Thoracic aorta (tissue), 2 donors: Measurements from ENCODE around the gene NTRK3. TPM values are rescaled to one million over a fixed set of nuclear protein-coding genes. Genes with fewer than 3 reads are reported as not detected.

Experiments used
- ATAC-seq: fragments of 150-250 bp; one replicate; pipeline ENCODE4 v1.8.0; 2017; ENCODE audit warnings: low read depth; ENCODE audit not compliant: insufficient number of reproducible peaks, low FRiP score
- DNase-seq: peaks from one replicate; pipeline ENCODE4 v3.0.0-alpha.2; 2020; ENCODE audit warnings: low spot score
- H3K27ac ChIP-seq, 2 donors: fragments of 200-600 bp; sonication (generic); 1 replicate in 1 of 2; 2 replicates in 1 of 2; pipeline ENCODE4 v1.5.1; 2016; ENCODE audit warnings: mild to moderate bottlenecking in 2 of 2, moderate library complexity in 2 of 2
- H3K27me3 ChIP-seq: fragments of 200-600 bp; sonication (generic); replicated peaks from 2 replicates; pipeline ENCODE4 v1.6.0; 2016; ENCODE audit warnings: mild to moderate bottlenecking; ENCODE audit not compliant: insufficient read depth
- H3K36me3 ChIP-seq: fragments of 200-600 bp; sonication (generic); one replicate; pipeline ENCODE4 v1.5.1; 2016
- H3K4me1 ChIP-seq, 2 donors: fragments of 200-600 bp; sonication (generic); 1 replicate in 1 of 2; 2 replicates in 1 of 2; pipeline versions ENCODE4 v1.5.1 to v1.6.0; 2016; ENCODE audit warnings: low read depth in 2 of 2, mild to moderate bottlenecking in 1 of 2; ENCODE audit not compliant: control insufficient read depth in 1 of 2
- H3K4me3 ChIP-seq: fragments of 200-600 bp; sonication (generic); 2 replicates; pipeline ENCODE4 v1.5.1; 2016; ENCODE audit warnings: mild to moderate bottlenecking
- H3K9me3 ChIP-seq: fragments of 200-600 bp; sonication (generic); 2 replicates; pipeline ENCODE4 v1.5.1; 2016
- total RNA-seq, 2 donors: library from RNA; depleted of rRNA; stranded (reverse); fragments of >200 nt; gene quantifications; one replicate each; pipeline versions ENCODE4 v1.1.0 to v1.2.3, GENCODE V29; 2016
- TF ChIP-seq, protein P1 (sequence below): fragments of 200-600 bp; sonication (generic); IDR thresholded peaks from one replicate; pipeline ENCODE4 v1.5.1; 2019; ENCODE audit warnings: antibody characterized with exemption

Gene NTRK3
- total RNA-seq, 2 donors from 2014 or later: 84.9 to 87.3 TPM

DNA sequence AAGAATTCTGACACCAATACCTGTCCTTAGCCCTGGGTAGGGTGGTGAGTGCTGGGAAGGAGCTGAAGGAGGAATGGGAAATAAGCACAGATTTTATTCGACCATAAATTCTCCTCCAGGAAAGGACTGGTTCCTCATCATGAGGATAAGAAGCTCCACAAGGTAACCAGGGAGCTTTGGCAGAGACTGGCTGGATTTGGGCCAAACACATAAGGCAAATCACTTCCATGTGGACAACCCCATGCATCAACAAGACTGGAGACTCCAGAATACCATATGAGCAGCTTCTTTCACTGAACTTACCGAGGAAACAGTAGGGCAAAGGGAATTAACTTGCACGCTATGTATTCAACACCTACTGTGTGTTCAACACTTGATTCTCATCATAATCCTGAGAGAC is 312.5 kb downstream of the NTRK3 start:
- Histone ChIP-seq H3K4me3 (no peak overlapping the region), H3K9me3 (no peaks in the 10 kb centered on the region), H3K27me3 (no peaks in the 10 kb centered on the region), H3K4me1 (peaks cover 0 to 10% of the 10 kb centered on the region in 2 donors), H3K36me3 (no peaks in the 10 kb centered on the region), H3K27ac (no peak overlapping the region)
- TF ChIP-seq, protein P1, sequence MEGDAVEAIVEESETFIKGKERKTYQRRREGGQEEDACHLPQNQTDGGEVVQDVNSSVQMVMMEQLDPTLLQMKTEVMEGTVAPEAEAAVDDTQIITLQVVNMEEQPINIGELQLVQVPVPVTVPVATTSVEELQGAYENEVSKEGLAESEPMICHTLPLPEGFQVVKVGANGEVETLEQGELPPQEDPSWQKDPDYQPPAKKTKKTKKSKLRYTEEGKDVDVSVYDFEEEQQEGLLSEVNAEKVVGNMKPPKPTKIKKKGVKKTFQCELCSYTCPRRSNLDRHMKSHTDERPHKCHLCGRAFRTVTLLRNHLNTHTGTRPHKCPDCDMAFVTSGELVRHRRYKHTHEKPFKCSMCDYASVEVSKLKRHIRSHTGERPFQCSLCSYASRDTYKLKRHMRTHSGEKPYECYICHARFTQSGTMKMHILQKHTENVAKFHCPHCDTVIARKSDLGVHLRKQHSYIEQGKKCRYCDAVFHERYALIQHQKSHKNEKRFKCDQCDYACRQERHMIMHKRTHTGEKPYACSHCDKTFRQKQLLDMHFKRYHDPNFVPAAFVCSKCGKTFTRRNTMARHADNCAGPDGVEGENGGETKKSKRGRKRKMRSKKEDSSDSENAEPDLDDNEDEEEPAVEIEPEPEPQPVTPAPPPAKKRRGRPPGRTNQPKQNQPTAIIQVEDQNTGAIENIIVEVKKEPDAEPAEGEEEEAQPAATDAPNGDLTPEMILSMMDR: no peak
- no peak for ATAC-seq
- no peak for DNase-seq

DNA sequence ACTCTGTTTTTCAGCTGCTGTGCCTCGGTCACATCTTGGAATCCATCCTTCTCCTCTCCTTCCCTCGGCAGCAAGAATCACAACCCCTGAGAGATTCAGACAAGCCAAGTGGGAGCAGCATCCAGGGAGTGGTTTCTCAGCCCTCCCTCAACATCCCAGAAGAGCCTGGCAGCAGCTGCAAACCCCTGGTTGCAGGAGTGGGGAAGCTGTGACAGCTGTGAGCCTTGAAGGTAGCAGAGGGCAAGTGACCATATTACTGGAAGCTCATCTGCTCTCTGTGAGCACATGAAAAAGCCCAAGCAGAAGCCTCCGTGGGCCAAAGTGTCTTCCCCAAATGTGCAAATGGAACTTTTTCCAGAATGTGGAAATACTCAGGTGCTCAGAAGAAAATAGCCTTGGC is 312.9 kb downstream of the NTRK3 start:
- TF ChIP-seq, protein P1: no peak
- H3K4me3 ChIP-seq: no peak overlapping the region
- H3K27ac ChIP-seq: no peak overlapping the region
- H3K36me3 ChIP-seq: no peaks in the 10 kb centered on the region
- no peaks in the 10 kb centered on the region for H3K9me3 ChIP-seq
- no peak for ATAC-seq
- peaks cover 0 to 6% of the 10 kb centered on the region in 2 donors for H3K4me1 ChIP-seq
- DNase-seq: no peak
- H3K27me3 ChIP-seq: no peaks in the 10 kb centered on the region

DNA sequence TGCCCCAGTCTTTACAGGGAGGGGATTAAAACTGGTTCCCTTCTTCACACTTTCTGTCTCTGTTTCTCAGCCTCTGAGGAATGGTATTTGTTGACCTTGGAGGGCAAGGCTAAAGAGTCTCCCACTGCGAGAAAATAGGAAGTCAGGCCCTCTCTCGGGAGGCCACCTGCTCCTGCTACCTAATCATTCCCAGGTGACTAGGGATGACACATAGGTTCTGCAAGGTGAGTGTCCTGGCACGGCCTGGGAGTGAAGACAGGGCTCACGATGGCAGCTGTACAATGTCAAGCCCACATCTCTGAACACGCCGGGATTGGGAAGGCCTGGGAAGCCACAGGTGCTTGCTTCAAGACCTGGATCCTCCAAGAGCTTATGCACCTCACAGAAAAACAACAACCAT is 314.2 kb downstream of the NTRK3 start:
- no peak overlapping the region for H3K4me3 ChIP-seq
- no peaks in the 10 kb centered on the region for H3K4me1 ChIP-seq
- DNase-seq (no peak), ATAC-seq (no peak)
- H3K9me3 ChIP-seq: no peaks in the 10 kb centered on the region
- H3K36me3 ChIP-seq: no peaks in the 10 kb centered on the region
- no peaks in the 10 kb centered on the region for H3K27me3 ChIP-seq
- no peak overlapping the region for H3K27ac ChIP-seq
- TF ChIP-seq, protein P1: no peak

DNA sequence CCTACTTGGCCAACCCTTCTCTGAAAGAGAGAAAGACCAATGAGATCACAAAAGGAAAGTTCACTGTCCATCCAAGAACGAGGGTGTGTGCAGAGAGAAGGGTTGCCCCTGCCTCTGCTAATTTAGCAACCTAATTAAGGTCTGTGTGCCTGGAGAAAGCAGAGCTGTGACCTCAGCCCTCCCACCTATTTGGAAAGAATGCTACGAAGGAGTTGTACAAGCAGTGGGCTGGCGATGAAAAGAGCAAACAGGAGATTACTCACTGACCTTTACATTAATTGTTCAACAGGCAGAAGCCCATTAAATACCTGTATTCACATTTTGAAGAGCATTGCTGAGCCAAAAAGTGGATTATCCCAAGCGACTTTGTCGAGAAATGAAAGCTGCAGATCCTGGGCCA is 314.9 kb downstream of the NTRK3 start:
- Histone ChIP-seq H3K4me1 (no peaks in the 10 kb centered on the region), H3K27ac (no peak overlapping the region), H3K36me3 (no peaks in the 10 kb centered on the region), H3K9me3 (no peaks in the 10 kb centered on the region), H3K27me3 (no peaks in the 10 kb centered on the region), H3K4me3 (no peak overlapping the region)
- TF ChIP-seq, protein P1: no peak
- no peak for ATAC-seq
- no peak for DNase-seq

DNA sequence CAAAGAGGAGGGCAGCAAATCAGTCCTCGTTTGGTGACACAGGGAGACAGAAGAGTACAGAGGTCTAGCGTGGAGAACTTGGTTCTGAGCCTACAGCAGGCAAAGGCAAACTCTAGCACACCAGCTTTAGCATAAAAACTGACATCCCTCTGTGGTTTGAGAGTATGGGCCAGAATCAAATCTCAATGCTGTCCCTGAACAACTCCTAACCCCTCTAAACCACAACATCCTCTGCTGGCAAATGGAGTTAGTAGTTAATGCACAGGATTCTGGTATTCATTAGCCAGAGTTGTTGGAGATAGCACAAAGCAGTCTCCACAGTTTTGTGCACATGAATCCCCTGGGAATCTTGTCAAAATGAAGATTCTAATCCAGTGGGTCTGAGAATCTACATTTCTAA is 315.8 kb downstream of the NTRK3 start:
- TF ChIP-seq, protein P1: no peak

More for the DNA sequence above, 315.8 kb downstream of the NTRK3 start:
- H3K27ac ChIP-seq: no peak overlapping the region
- no peak for ATAC-seq
- no peaks in the 10 kb centered on the region for H3K36me3 ChIP-seq
- DNase-seq: no peak
- H3K27me3 ChIP-seq: no peaks in the 10 kb centered on the region
- peaks cover 0 to 2% of the 10 kb centered on the region in 2 donors for H3K4me1 ChIP-seq
- H3K4me3 ChIP-seq: no peak overlapping the region
- no peaks in the 10 kb centered on the region for H3K9me3 ChIP-seq
